ENCODE results near the gene LILRA1.
"Not testable (repeated sequence)": the region's sequence is repeated elsewhere in the genome, so short reads cannot be mapped to it uniquely, and the experiment has no call there.

DNA sequence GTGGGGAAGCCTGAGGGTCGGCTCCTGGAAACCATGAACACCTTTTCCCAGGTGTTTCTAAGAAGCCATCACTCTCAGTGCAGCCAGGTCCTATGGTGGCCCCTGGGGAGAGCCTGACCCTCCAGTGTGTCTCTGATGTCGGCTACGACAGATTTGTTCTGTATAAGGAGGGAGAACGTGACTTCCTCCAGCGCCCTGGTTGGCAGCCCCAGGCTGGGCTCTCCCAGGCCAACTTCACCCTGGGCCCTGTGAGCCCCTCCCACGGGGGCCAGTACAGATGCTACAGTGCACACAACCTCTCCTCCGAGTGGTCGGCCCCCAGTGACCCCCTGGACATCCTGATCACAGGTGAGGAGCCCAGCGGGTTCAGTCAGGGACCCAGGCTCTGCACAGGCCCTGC, 18.2 kb upstream of the LILRA1 start:
- TF ChIP-seq POLR2A (IDR thresholded peaks at IDR 0.05; ENCODE audit: low read depth, low read length); SIN3A (IDR thresholded peaks at IDR 0.05; ENCODE audit: low read depth, low read length); ZNF217 (IDR thresholded peaks at IDR 0.05); EZH2 (IDR thresholded peaks at IDR 0.05; ENCODE audit: borderline replicate concordance, control insufficient read depth, low read depth, low read length); YY1 (IDR thresholded peaks at IDR 0.05; ENCODE audit: low read depth, low read length); BHLHE40 (IDR thresholded peaks at IDR 0.05; ENCODE audit: borderline replicate concordance in 1 of 2, low read depth in 2 of 2, low read length in 1 of 2): not testable (repeated sequence)
- TF ChIP-seq, protein P1, sequence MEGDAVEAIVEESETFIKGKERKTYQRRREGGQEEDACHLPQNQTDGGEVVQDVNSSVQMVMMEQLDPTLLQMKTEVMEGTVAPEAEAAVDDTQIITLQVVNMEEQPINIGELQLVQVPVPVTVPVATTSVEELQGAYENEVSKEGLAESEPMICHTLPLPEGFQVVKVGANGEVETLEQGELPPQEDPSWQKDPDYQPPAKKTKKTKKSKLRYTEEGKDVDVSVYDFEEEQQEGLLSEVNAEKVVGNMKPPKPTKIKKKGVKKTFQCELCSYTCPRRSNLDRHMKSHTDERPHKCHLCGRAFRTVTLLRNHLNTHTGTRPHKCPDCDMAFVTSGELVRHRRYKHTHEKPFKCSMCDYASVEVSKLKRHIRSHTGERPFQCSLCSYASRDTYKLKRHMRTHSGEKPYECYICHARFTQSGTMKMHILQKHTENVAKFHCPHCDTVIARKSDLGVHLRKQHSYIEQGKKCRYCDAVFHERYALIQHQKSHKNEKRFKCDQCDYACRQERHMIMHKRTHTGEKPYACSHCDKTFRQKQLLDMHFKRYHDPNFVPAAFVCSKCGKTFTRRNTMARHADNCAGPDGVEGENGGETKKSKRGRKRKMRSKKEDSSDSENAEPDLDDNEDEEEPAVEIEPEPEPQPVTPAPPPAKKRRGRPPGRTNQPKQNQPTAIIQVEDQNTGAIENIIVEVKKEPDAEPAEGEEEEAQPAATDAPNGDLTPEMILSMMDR (IDR thresholded peaks at IDR 0.05 in 2 of 3, conservative IDR thresholded peaks at IDR 0.05 in 1 of 3; ENCODE audit: control insufficient read depth in 2 of 3, extremely low read depth in 1 of 3, insufficient read depth in 1 of 3, low read depth in 3 of 3, low read length in 3 of 3) = not testable (repeated sequence)

Measured in GM12878 (cell line).